HL-60 (cell line): ENCODE results near the gene INSRR.

Experiments
- DNase-seq, 2 experiments: peaks; one replicate each; pipeline ENCODE4 v3.0.0-alpha.2; 2010 to 2020; ENCODE audit warnings: low read depth in 1 of 2, low spot score in 1 of 2
- H3K27ac ChIP-seq: fragments of 250-450 bp; sonication (Bioruptor Pico); replicated peaks from 2 replicates; pipeline ENCODE4 v1.5.1; 2020; ENCODE audit warnings: mild to moderate bottlenecking, moderate library complexity
- H3K27me3 ChIP-seq: fragments of 250-450 bp; sonication (Bioruptor Pico); 2 replicates; pipeline ENCODE4 v1.5.1; 2021; ENCODE audit warnings: mild to moderate bottlenecking, moderate library complexity; ENCODE audit not compliant: insufficient read depth, poor library complexity, severe bottlenecking
- H3K4me3 ChIP-seq: replicated peaks from 2 replicates; pipeline ENCODE4 v1.5.1; 2011; ENCODE audit warnings: mild to moderate bottlenecking, control low read depth, low read length; ENCODE audit not compliant: insufficient read depth
- CTCF ChIP-seq: IDR thresholded peaks from one replicate; pipeline ENCODE4 v1.5.1; 2011; ENCODE audit warnings: low read length, control low read depth, inconsistent platforms; ENCODE audit not compliant: insufficient read depth
- GABPA ChIP-seq: IDR thresholded peaks from 2 replicates; pipeline ENCODE4 v1.6.1; 2012; ENCODE audit warnings: low read depth
- POLR2AphosphoS5 ChIP-seq: IDR thresholded peaks from 2 replicates; pipeline ENCODE4 v1.6.1; 2012; ENCODE audit warnings: low read depth
- REST ChIP-seq: IDR thresholded peaks from 2 replicates; pipeline ENCODE4 v1.6.1; 2012; ENCODE audit warnings: low read depth; ENCODE audit not compliant: insufficient replicate concordance
- SPI1 ChIP-seq: IDR thresholded peaks from 2 replicates; pipeline ENCODE4 v1.6.1; 2012; ENCODE audit warnings: low read depth, mild to moderate bottlenecking, borderline replicate concordance

The INSRR gene

GRCh38 chr1:156885880-156886355 is 27.0 kb upstream of the INSRR start:
- TF ChIP-seq SPI1 (no peak), GABPA (no peak), REST (no peak), POLR2AphosphoS5 (no peak), CTCF (no peak)

GRCh38 chr1:156885314-156885713 is 26.4 kb upstream of the INSRR start:
- H3K4me3 ChIP-seq = no peak overlapping the region
- H3K27ac ChIP-seq = no peak overlapping the region
- no peak for DNase-seq
- no peak for TF ChIP-seq POLR2AphosphoS5
- TF ChIP-seq SPI1 = no peak
- no peak for TF ChIP-seq GABPA
- TF ChIP-seq REST = no peak
- TF ChIP-seq CTCF = no peak
- H3K27me3 ChIP-seq = peaks cover 2% of the 10 kb centered on the region

More at GRCh38 chr1:156885880-156886355, 27.0 kb upstream of the INSRR start:
- no peak overlapping the region for H3K27ac ChIP-seq
- DNase-seq = no peak
- no peaks in the 10 kb centered on the region for H3K27me3 ChIP-seq
- H3K4me3 ChIP-seq = no peak overlapping the region

- Histone ChIP-seq H3K27ac (no peak overlapping the region), H3K4me3 (no peak overlapping the region), H3K27me3 (peaks cover 8% of the 10 kb centered on the region)
- TF ChIP-seq GABPA = no peak
- no peak for TF ChIP-seq REST
- no peak for TF ChIP-seq SPI1
- TF ChIP-seq CTCF = no peak
- no peak for TF ChIP-seq POLR2AphosphoS5
- DNase-seq = no peak
These were observed 25.8 kb upstream of the INSRR start for GRCh38 chr1:156884560-156885184.
